Measurements from ENCODE around the gene GRID1. TPM values are rescaled to one million over a fixed set of nuclear protein-coding genes. Genes with fewer than 3 reads are reported as not detected.
A peak's percentile ranks its signal among the peaks of the same experiment; 100 is the strongest.

GRID1 gene
- polyA plus RNA-seq, 4 donors: 0.27 to 1.1 (median 0.40) TPM; not detected in 1

DNA sequence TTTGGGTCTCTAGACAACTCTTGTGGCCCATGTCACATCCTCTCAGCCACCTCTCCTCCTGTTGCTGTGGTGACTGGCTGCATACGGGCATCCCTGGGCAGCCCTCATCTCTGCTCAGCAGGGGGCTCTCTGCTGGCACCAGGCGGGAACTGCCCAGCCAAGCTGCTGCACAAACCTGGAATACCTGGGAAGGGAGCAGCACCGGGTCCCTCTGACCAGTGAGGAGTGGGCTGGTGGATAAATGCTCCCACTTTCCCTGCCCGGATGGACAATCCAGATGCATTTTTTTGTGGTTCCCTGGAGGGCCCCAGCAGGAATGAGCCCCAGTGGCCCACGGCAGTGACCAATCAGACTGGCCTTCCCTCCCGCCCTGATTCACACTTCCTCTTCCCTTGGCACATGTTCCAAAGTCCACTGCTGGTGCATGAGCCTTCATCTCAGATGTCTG lies 21.9 kb downstream of the GRID1 start:
- no peaks in the 10 kb centered on the region for H3K9me3 ChIP-seq (ENCODE audit: control insufficient read depth in 2 of 2, insufficient read depth in 1 of 2, low read depth in 1 of 2, low read length in 1 of 2)
- no peaks in the 10 kb centered on the region for H3K4me1 ChIP-seq (ENCODE audit: control insufficient read depth in 3 of 3, insufficient read depth in 2 of 3, low read depth in 1 of 3, low read length in 2 of 3)
- H3K36me3 ChIP-seq (ENCODE audit: control insufficient read depth in 3 of 3, insufficient read depth in 2 of 3, low read depth in 1 of 3, low read length in 3 of 3): no peaks in the 10 kb centered on the region
- no peak overlapping the region for H3K27ac ChIP-seq (ENCODE audit: low read depth in 1 of 3, low read length in 2 of 3)
- H3K4me3 ChIP-seq (ENCODE audit: low read depth in 1 of 3, low read length in 3 of 3): no peak overlapping the region
- peaks cover 0 to 4% (median 0%) of the 10 kb centered on the region in 3 donors for H3K27me3 ChIP-seq (ENCODE audit: control insufficient read depth in 3 of 3, insufficient read depth in 3 of 3, low read length in 3 of 3)
- DNase-seq (peak in 1 of 2 donors; percentile 14), FAIRE-seq (no peak)
- 28 to 57% (median 30%) methylated on average over 6 of the region's 6 CpGs for WGBS, 3 donors

DNA sequence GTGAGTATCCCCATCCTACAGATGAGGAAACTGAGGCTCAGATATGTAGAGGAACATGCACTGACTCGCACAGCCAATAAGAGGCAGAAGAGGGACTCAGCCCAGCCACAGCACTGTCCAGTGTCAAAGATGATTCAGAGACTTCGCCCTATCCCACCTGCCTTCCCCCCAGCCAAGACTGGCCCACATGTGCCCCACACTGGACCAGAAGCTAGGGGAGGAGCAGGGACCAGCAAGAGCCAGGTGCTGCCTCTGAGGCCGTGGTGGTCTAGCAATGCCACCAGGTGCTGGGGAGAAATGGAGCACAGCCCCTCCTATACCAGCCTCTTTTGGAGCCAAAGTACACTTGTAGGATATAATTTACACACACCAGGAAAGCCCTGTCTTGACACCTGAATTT lies 22.3 kb downstream of the GRID1 start:
- Histone ChIP-seq H3K36me3 (ENCODE audit: control insufficient read depth in 3 of 3, insufficient read depth in 2 of 3, low read depth in 1 of 3, low read length in 3 of 3) (no peaks in the 10 kb centered on the region), H3K4me3 (ENCODE audit: low read depth in 1 of 3, low read length in 3 of 3) (no peak overlapping the region), H3K27ac (ENCODE audit: low read depth in 1 of 3, low read length in 2 of 3) (no peak overlapping the region), H3K27me3 (ENCODE audit: control insufficient read depth in 3 of 3, insufficient read depth in 3 of 3, low read length in 3 of 3) (peaks cover 0 to 4% (median 0%) of the 10 kb centered on the region in 3 donors), H3K4me1 (ENCODE audit: control insufficient read depth in 3 of 3, insufficient read depth in 2 of 3, low read depth in 1 of 3, low read length in 2 of 3) (no peaks in the 10 kb centered on the region), H3K9me3 (ENCODE audit: control insufficient read depth in 2 of 2, insufficient read depth in 1 of 2, low read depth in 1 of 2, low read length in 1 of 2) (no peaks in the 10 kb centered on the region)
- FAIRE-seq (no peak), DNase-seq (no peak)
- WGBS, 3 donors: 77 to 86% (median 79%) methylated on average over 3 of the region's 3 CpGs

GRCh38 chr10:86343761-86344160 lies 22.8 kb downstream of the GRID1 start:
- Histone ChIP-seq H3K9me3 (ENCODE audit: control insufficient read depth in 2 of 2, insufficient read depth in 1 of 2, low read depth in 1 of 2, low read length in 1 of 2) (no peaks in the 10 kb centered on the region), H3K4me1 (ENCODE audit: control insufficient read depth in 3 of 3, insufficient read depth in 2 of 3, low read depth in 1 of 3, low read length in 2 of 3) (no peaks in the 10 kb centered on the region), H3K4me3 (ENCODE audit: low read depth in 1 of 3, low read length in 3 of 3) (no peak overlapping the region), H3K36me3 (ENCODE audit: control insufficient read depth in 3 of 3, insufficient read depth in 2 of 3, low read depth in 1 of 3, low read length in 3 of 3) (no peaks in the 10 kb centered on the region), H3K27ac (ENCODE audit: low read depth in 1 of 3, low read length in 2 of 3) (no peak overlapping the region), H3K27me3 (ENCODE audit: control insufficient read depth in 3 of 3, insufficient read depth in 3 of 3, low read length in 3 of 3) (peaks cover 0 to 4% (median 0%) of the 10 kb centered on the region in 3 donors)
- no peak for DNase-seq
- WGBS, 3 donors: 77 to 88% (median 79%) methylated on average over 7 of the region's 7 CpGs
- FAIRE-seq: no peak

DNA sequence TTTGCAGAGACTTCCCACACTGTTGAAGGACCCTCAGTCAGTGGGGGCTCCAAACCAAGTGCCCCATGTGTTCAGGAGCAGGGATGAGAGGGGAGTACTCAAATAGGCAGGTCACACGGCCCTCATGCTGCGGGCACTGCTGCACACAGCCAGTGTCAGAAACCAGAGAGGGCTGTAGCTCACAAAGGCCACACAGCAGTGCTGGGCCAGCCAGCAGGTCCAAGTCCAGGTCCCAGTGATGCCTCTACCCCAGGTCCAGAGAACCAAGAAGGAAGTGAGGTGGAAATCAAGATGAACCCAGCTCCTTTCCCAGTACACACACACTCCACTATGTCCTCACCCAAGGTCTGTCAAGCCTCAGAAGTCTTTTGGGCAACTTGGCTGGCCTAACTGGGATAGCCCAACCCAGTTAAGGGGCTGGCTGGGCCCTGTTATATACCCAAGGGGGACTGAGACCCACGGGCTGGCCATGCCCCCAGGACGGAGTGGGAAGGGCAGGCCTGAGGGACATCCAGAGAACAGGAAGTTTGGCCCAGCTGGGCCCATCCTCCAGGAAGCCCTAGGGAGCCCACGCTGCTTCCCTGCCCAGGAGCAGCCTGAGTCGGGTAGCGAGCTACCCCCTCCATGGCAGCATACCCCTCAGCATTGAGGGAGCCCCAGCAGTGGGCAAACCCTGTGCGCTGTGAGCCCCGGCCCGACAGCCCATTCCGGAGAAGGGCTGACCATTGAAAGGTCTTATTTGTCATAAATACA lies 24.3 kb downstream of the GRID1 start:
- 62 to 71% (median 63%) methylated on average over 11 of the region's 11 CpGs for WGBS, 3 donors
- Histone ChIP-seq H3K4me3 (ENCODE audit: low read depth in 1 of 3, low read length in 3 of 3) (no peak overlapping the region), H3K36me3 (ENCODE audit: control insufficient read depth in 3 of 3, insufficient read depth in 2 of 3, low read depth in 1 of 3, low read length in 3 of 3) (no peaks in the 10 kb centered on the region), H3K27me3 (ENCODE audit: control insufficient read depth in 3 of 3, insufficient read depth in 3 of 3, low read length in 3 of 3) (peaks cover 0 to 4% (median 0%) of the 10 kb centered on the region in 3 donors), H3K4me1 (ENCODE audit: control insufficient read depth in 3 of 3, insufficient read depth in 2 of 3, low read depth in 1 of 3, low read length in 2 of 3) (no peaks in the 10 kb centered on the region), H3K9me3 (ENCODE audit: control insufficient read depth in 2 of 2, insufficient read depth in 1 of 2, low read depth in 1 of 2, low read length in 1 of 2) (no peaks in the 10 kb centered on the region), H3K27ac (ENCODE audit: low read depth in 1 of 3, low read length in 2 of 3) (no peak overlapping the region)
- DNase-seq (no peak), FAIRE-seq (no peak)

- no peaks in the 10 kb centered on the region for H3K9me3 ChIP-seq (ENCODE audit: control insufficient read depth in 2 of 2, insufficient read depth in 1 of 2, low read depth in 1 of 2, low read length in 1 of 2)
- 65 to 73% (median 68%) methylated on average over 13 of the region's 13 CpGs for whole genome bisulfite sequencing, 3 donors
- no peaks in the 10 kb centered on the region for H3K36me3 ChIP-seq (ENCODE audit: control insufficient read depth in 3 of 3, insufficient read depth in 2 of 3, low read depth in 1 of 3, low read length in 3 of 3)
- no peak for DNase-seq
- FAIRE-seq: no peak
- H3K4me3 ChIP-seq (ENCODE audit: low read depth in 1 of 3, low read length in 3 of 3): no peak overlapping the region
- H3K27me3 ChIP-seq (ENCODE audit: control insufficient read depth in 3 of 3, insufficient read depth in 3 of 3, low read length in 3 of 3): peaks cover 0 to 4% (median 0%) of the 10 kb centered on the region in 3 donors
- no peaks in the 10 kb centered on the region for H3K4me1 ChIP-seq (ENCODE audit: control insufficient read depth in 3 of 3, insufficient read depth in 2 of 3, low read depth in 1 of 3, low read length in 2 of 3)
- H3K27ac ChIP-seq (ENCODE audit: low read depth in 1 of 3, low read length in 2 of 3): no peak overlapping the region
Measured at GRCh38 chr10:86341361-86341811, 25.2 kb downstream of the GRID1 start.

DNA sequence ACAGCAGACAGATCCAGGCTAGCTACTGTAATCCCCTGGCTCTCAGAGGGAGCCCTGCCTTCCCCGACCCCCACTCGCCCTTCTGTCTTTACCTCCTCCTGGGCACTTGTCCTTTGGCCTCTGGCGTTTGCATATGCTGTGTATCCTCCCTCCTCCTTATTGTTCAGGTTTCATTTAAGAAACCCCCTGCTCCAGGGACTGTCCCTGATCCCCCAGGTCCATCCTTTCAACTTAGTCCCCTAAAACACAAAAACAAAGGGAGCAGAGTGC lies 25.7 kb downstream of the GRID1 start:
- FAIRE-seq: no peak
- DNase-seq: no peak
- peaks cover 0 to 4% (median 0%) of the 10 kb centered on the region in 3 donors for H3K27me3 ChIP-seq (ENCODE audit: control insufficient read depth in 3 of 3, insufficient read depth in 3 of 3, low read length in 3 of 3)
- H3K36me3 ChIP-seq (ENCODE audit: control insufficient read depth in 3 of 3, insufficient read depth in 2 of 3, low read depth in 1 of 3, low read length in 3 of 3): no peaks in the 10 kb centered on the region
- no peaks in the 10 kb centered on the region for H3K9me3 ChIP-seq (ENCODE audit: control insufficient read depth in 2 of 2, insufficient read depth in 1 of 2, low read depth in 1 of 2, low read length in 1 of 2)
- no peaks in the 10 kb centered on the region for H3K4me1 ChIP-seq (ENCODE audit: control insufficient read depth in 3 of 3, insufficient read depth in 2 of 3, low read depth in 1 of 3, low read length in 2 of 3)
- 55 to 73% (median 64%) methylated on average over 3 of the region's 3 CpGs for WGBS, 3 donors
- no peak overlapping the region for H3K27ac ChIP-seq (ENCODE audit: low read depth in 1 of 3, low read length in 2 of 3)
- H3K4me3 ChIP-seq (ENCODE audit: low read depth in 1 of 3, low read length in 3 of 3): no peak overlapping the region

GRCh38 chr10:86340176-86340990 lies 26.2 kb downstream of the GRID1 start:
- Histone ChIP-seq H3K4me3 (ENCODE audit: low read depth in 1 of 3, low read length in 3 of 3) (no peak overlapping the region), H3K9me3 (ENCODE audit: control insufficient read depth in 2 of 2, insufficient read depth in 1 of 2, low read depth in 1 of 2, low read length in 1 of 2) (no peaks in the 10 kb centered on the region), H3K4me1 (ENCODE audit: control insufficient read depth in 3 of 3, insufficient read depth in 2 of 3, low read depth in 1 of 3, low read length in 2 of 3) (no peaks in the 10 kb centered on the region), H3K36me3 (ENCODE audit: control insufficient read depth in 3 of 3, insufficient read depth in 2 of 3, low read depth in 1 of 3, low read length in 3 of 3) (no peaks in the 10 kb centered on the region), H3K27ac (ENCODE audit: low read depth in 1 of 3, low read length in 2 of 3) (no peak overlapping the region), H3K27me3 (ENCODE audit: control insufficient read depth in 3 of 3, insufficient read depth in 3 of 3, low read length in 3 of 3) (peaks cover 0 to 4% (median 0%) of the 10 kb centered on the region in 3 donors)
- FAIRE-seq (no peak), DNase-seq (no peak)
- WGBS, 3 donors: 59 to 70% (median 64%) methylated on average over 13 of the region's 13 CpGs

GRCh38 chr10:86339226-86339865 lies 27.2 kb downstream of the GRID1 start:
- H3K36me3 ChIP-seq (ENCODE audit: control insufficient read depth in 3 of 3, insufficient read depth in 2 of 3, low read depth in 1 of 3, low read length in 3 of 3): no peaks in the 10 kb centered on the region
- WGBS, 3 donors: 60 to 72% (median 68%) methylated on average over 12 of the region's 12 CpGs
- no peak overlapping the region for H3K27ac ChIP-seq (ENCODE audit: low read depth in 1 of 3, low read length in 2 of 3)
- no peaks in the 10 kb centered on the region for H3K4me1 ChIP-seq (ENCODE audit: control insufficient read depth in 3 of 3, insufficient read depth in 2 of 3, low read depth in 1 of 3, low read length in 2 of 3)
- no peaks in the 10 kb centered on the region for H3K9me3 ChIP-seq (ENCODE audit: control insufficient read depth in 2 of 2, insufficient read depth in 1 of 2, low read depth in 1 of 2, low read length in 1 of 2)
- H3K27me3 ChIP-seq (ENCODE audit: control insufficient read depth in 3 of 3, insufficient read depth in 3 of 3, low read length in 3 of 3): peaks cover 0 to 4% (median 0%) of the 10 kb centered on the region in 3 donors
- no peak overlapping the region for H3K4me3 ChIP-seq (ENCODE audit: low read depth in 1 of 3, low read length in 3 of 3)
- DNase-seq (no peak), FAIRE-seq (no peak)
